ENCODE results near the gene GDF10. TPM values are rescaled to one million over a fixed set of nuclear protein-coding genes. Genes with fewer than 3 reads are reported as not detected.

GDF10 gene
- total and polyA plus RNA-seq, 10 of the 15 experiments (the other 5 are each of a cell fraction or from before 2014, with no cell fraction given), result not detected

GRCh38 chr10:47268696-47269095 is 31.3 kb upstream of the GDF10 start:
- DNase-seq (ENCODE audit: low read depth, low spot score) (no peak), FAIRE-seq (no peak), ATAC-seq (no peak)
- 69% methylated on average over 9 of the region's 9 CpGs for WGBS (ENCODE audit: insufficient coverage, insufficient replicate concordance, low lambda C conversion rate, missing lambda C conversion rate)
- Histone ChIP-seq H3K4me2 (ENCODE audit: control insufficient read depth, insufficient read depth) (no peak overlapping the region), H4K20me1 (ENCODE audit: control insufficient read depth, insufficient read depth) (no peaks in the 10 kb centered on the region), H2AFZ (ENCODE audit: control insufficient read depth, low read depth, low read length) (no peak overlapping the region), H3K36me3 (ENCODE audit: control insufficient read depth in 2 of 2, insufficient read depth in 2 of 2, low read length in 1 of 2) (no peaks in the 10 kb centered on the region), H3K79me2 (ENCODE audit: control insufficient read depth, insufficient read depth, low read length) (no peaks in the 10 kb centered on the region), H3K4me1 (ENCODE audit: control insufficient read depth, insufficient read depth, low read length) (no peaks in the 10 kb centered on the region), H3K9me3 (replicated peaks; ENCODE audit: control insufficient read depth, insufficient read depth, low read length) (no peaks in the 10 kb centered on the region; the same call in 2 of the 3 replicates), H3K9ac (ENCODE audit: control insufficient read depth, insufficient read depth, low read length) (no peak overlapping the region), H3K4me3 (no peak overlapping the region), H3K27me3 (replicated peaks in 1 of 2; ENCODE audit: control insufficient read depth in 2 of 2, insufficient read depth in 2 of 2, low read length in 1 of 2) (no peaks in the 10 kb centered on the region; a peak in 2 of 4 replicates), H3K27ac (ENCODE audit: control insufficient read depth, insufficient read depth) (no peak overlapping the region)
- ChIA-PET RAD21 (ENCODE audit: unreplicated experiment) (no interaction called here), CTCF (interaction anchor here (0.7 to 1.8 kb wide), 5 partner anchors 8 to 221 kb away, joined by 3 to 9 read pairs (median 3); no protein-coding TSS in a partner anchor), POLR2A (no interaction called here), SMC1A (ENCODE audit: uncharacterized antibody, unreplicated experiment) (interaction anchor here (1.0 to 1.2 kb wide), 2 partner anchors 14 to 220 kb away, joined by 3 read pairs; no protein-coding TSS in a partner anchor)
- TF ChIP-seq IRF4 (IDR thresholded peaks at IDR 0.05; ENCODE audit: low read depth, low read length) (no peak), SIN3A (IDR thresholded peaks at IDR 0.05; ENCODE audit: low read depth, low read length) (no peak), FOXK2 (IDR thresholded peaks at IDR 0.05) (no peak), HSF1 (IDR thresholded peaks at IDR 0.05; ENCODE audit: low read depth, low read length) (no peak), CBX3 (IDR thresholded peaks at IDR 0.05; ENCODE audit: borderline replicate concordance, low read depth) (no peak), NFXL1 (IDR thresholded peaks at IDR 0.05; ENCODE audit: borderline replicate concordance) (no peak), RFX5 (IDR thresholded peaks at IDR 0.05; ENCODE audit: low read depth, low read length) (no peak), KAT2A (conservative IDR thresholded peaks at IDR 0.05; ENCODE audit: control insufficient read depth, low read depth, low read length) (no peak), JUND (IDR thresholded peaks at IDR 0.05; ENCODE audit: low read depth, low read length) (no peak), CHD1 (IDR thresholded peaks at IDR 0.05; ENCODE audit: low read depth, low read length) (no peak), SMC3 (IDR thresholded peaks at IDR 0.05; ENCODE audit: borderline replicate concordance, low read length) (no peak), RBBP5 (conservative IDR thresholded peaks at IDR 0.05) (no peak), PAX8 (IDR thresholded peaks at IDR 0.05) (no peak), HDAC2 (IDR thresholded peaks at IDR 0.05) (no peak), RCOR1 (conservative IDR thresholded peaks at IDR 0.05; ENCODE audit: low read depth, low read length) (no peak), ZBTB4 (CRISPR knock-in tag; IDR thresholded peaks at IDR 0.05) (no peak), ESRRA (IDR thresholded peaks at IDR 0.05; ENCODE audit: low read length) (no peak), ZNF592 (IDR thresholded peaks at IDR 0.05) (no peak)
- intact Hi-C loops (cut with micrococcal nuclease; ENCODE audit: unreplicated experiment), result no loop called here
- in situ Hi-C loops (cut with MboI), result no loop called here
- no TSS peak for BruUV-seq (replicated peaks)
